ENCODE results near the gene ARHGAP19.
"Not testable (repeated sequence)": the region's sequence is repeated elsewhere in the genome, so short reads cannot be mapped to it uniquely, and the experiment has no call there.

ARHGAP19 gene

GRCh38 chr10:97270523-97271154, 21.8 kb downstream of the ARHGAP19 start:
- WGBS, 2 donors (ENCODE audit: extremely low coverage in 2 of 2, insufficient read length in 2 of 2, insufficient replicate concordance in 1 of 2): no CpG with 5 or more reads among the region's 3 CpGs
- H2AK5ac ChIP-seq (ENCODE audit: low read depth, low read length): no peak overlapping the region
- H2BK120ac ChIP-seq (ENCODE audit: low read depth, low read length): no peak overlapping the region
- no peak overlapping the region for H3K27ac ChIP-seq (replicated peaks; ENCODE audit: low read length)
- H3K4me1 ChIP-seq (ENCODE audit: control insufficient read depth in 2 of 2, insufficient read depth in 1 of 2, low read depth in 1 of 2, low read length in 2 of 2): no peaks in the 10 kb centered on the region
- H2BK15ac ChIP-seq (ENCODE audit: low read length): no peak overlapping the region
- H2AFZ ChIP-seq (ENCODE audit: low read length): no peak overlapping the region
- H4K91ac ChIP-seq (ENCODE audit: low read depth, low read length, poor library complexity): no peak overlapping the region
- H4K8ac ChIP-seq (ENCODE audit: low read depth, low read length): no peak overlapping the region
- H3K4me3 ChIP-seq (ENCODE audit: low read length in 2 of 2): no peak overlapping the region
- no peak overlapping the region for H3K4ac ChIP-seq (ENCODE audit: low read length)
- no peaks in the 10 kb centered on the region for H3K27me3 ChIP-seq (ENCODE audit: control insufficient read depth in 3 of 3, insufficient read depth in 3 of 3, low read depth in 1 of 3, low read length in 3 of 3)
- H2BK5ac ChIP-seq (ENCODE audit: low read length): no peak overlapping the region
- no peak overlapping the region for H3K18ac ChIP-seq (ENCODE audit: low read length)
- H3K9ac ChIP-seq (ENCODE audit: low read depth, low read length, poor library complexity): no peak overlapping the region
- no peak overlapping the region for H2BK12ac ChIP-seq (ENCODE audit: low read length)
- peaks cover 4% of the 10 kb centered on the region for H3K79me1 ChIP-seq (ENCODE audit: low read depth, low read length)
- no peak overlapping the region for H3K14ac ChIP-seq (ENCODE audit: low read length)
- H3K4me2 ChIP-seq (ENCODE audit: insufficient read depth, low read length, poor library complexity, severe bottlenecking): no peak overlapping the region
- no peak for DNase-seq (ENCODE audit: low spot score)
- no peak overlapping the region for H3K23ac ChIP-seq (ENCODE audit: low read depth, low read length, poor library complexity)
- H3K36me3 ChIP-seq (replicated peaks in 1 of 2; ENCODE audit: control insufficient read depth in 2 of 2, insufficient read depth in 2 of 2, low read length in 2 of 2): peaks cover 0 to 2% of the 10 kb centered on the region in 2 donors
- H3K9me3 ChIP-seq (replicated peaks in 1 of 2; ENCODE audit: control insufficient read depth in 2 of 2, insufficient read depth in 1 of 2, low read depth in 1 of 2, low read length in 2 of 2): peaks cover 1 to 17% of the 10 kb centered on the region in 2 donors

GRCh38 chr10:97267671-97268070, 24.8 kb downstream of the ARHGAP19 start:
- Histone ChIP-seq H2BK12ac (ENCODE audit: low read length) (no peak overlapping the region), H3K4me3 (ENCODE audit: low read length in 2 of 2) (no peak overlapping the region), H3K4me1 (ENCODE audit: control insufficient read depth in 2 of 2, insufficient read depth in 1 of 2, low read depth in 1 of 2, low read length in 2 of 2) (no peaks in the 10 kb centered on the region), H2AK5ac (ENCODE audit: low read depth, low read length) (no peak overlapping the region), H3K18ac (ENCODE audit: low read length) (no peak overlapping the region), H3K9ac (ENCODE audit: low read depth, low read length, poor library complexity) (no peak overlapping the region), H3K79me1 (ENCODE audit: low read depth, low read length) (peaks cover 4% of the 10 kb centered on the region), H4K91ac (ENCODE audit: low read depth, low read length, poor library complexity) (no peak overlapping the region), H2AFZ (ENCODE audit: low read length) (no peak overlapping the region), H2BK5ac (ENCODE audit: low read length) (no peak overlapping the region), H3K27me3 (ENCODE audit: control insufficient read depth in 3 of 3, insufficient read depth in 3 of 3, low read depth in 1 of 3, low read length in 3 of 3) (no peaks in the 10 kb centered on the region), H3K36me3 (replicated peaks in 1 of 2; ENCODE audit: control insufficient read depth in 2 of 2, insufficient read depth in 2 of 2, low read length in 2 of 2) (peaks cover 0 to 22% of the 10 kb centered on the region in 2 donors), H2BK120ac (ENCODE audit: low read depth, low read length) (no peak overlapping the region), H3K4me2 (ENCODE audit: insufficient read depth, low read length, poor library complexity, severe bottlenecking) (no peak overlapping the region), H3K14ac (ENCODE audit: low read length) (no peak overlapping the region), H2BK15ac (ENCODE audit: low read length) (no peak overlapping the region), H3K4ac (ENCODE audit: low read length) (no peak overlapping the region), H3K9me3 (replicated peaks in 1 of 2; ENCODE audit: control insufficient read depth in 2 of 2, insufficient read depth in 1 of 2, low read depth in 1 of 2, low read length in 2 of 2) (peaks cover 1 to 18% of the 10 kb centered on the region in 2 donors), H3K27ac (replicated peaks; ENCODE audit: low read length) (no peak overlapping the region), H4K8ac (ENCODE audit: low read depth, low read length) (no peak overlapping the region), H3K23ac (ENCODE audit: low read depth, low read length, poor library complexity) (peak overlapping the region; percentile 25)
- WGBS, 2 donors (ENCODE audit: extremely low coverage in 2 of 2, insufficient read length in 2 of 2, insufficient replicate concordance in 1 of 2): no CpG with 5 or more reads among the region's 4 CpGs
- DNase-seq (ENCODE audit: low spot score): no peak

GRCh38 chr10:97265095-97265494, 27.3 kb downstream of the ARHGAP19 start:
- H4K91ac ChIP-seq (ENCODE audit: low read depth, low read length, poor library complexity); H3K9ac ChIP-seq (ENCODE audit: low read depth, low read length, poor library complexity); H2BK120ac ChIP-seq (ENCODE audit: low read depth, low read length); H3K18ac ChIP-seq (ENCODE audit: low read length); H2BK5ac ChIP-seq (ENCODE audit: low read length); H3K9me3 ChIP-seq (replicated peaks in 1 of 2; ENCODE audit: control insufficient read depth in 2 of 2, insufficient read depth in 1 of 2, low read depth in 1 of 2, low read length in 2 of 2); H3K27me3 ChIP-seq (ENCODE audit: control insufficient read depth in 3 of 3, insufficient read depth in 3 of 3, low read depth in 1 of 3, low read length in 3 of 3); H2AFZ ChIP-seq (ENCODE audit: low read length); H3K27ac ChIP-seq (replicated peaks; ENCODE audit: low read length); H2BK15ac ChIP-seq (ENCODE audit: low read length); H2AK5ac ChIP-seq (ENCODE audit: low read depth, low read length); H3K79me1 ChIP-seq (ENCODE audit: low read depth, low read length); H4K8ac ChIP-seq (ENCODE audit: low read depth, low read length); H3K23ac ChIP-seq (ENCODE audit: low read depth, low read length, poor library complexity); DNase-seq (ENCODE audit: low spot score); H3K4me3 ChIP-seq (ENCODE audit: low read length in 2 of 2); H3K4ac ChIP-seq (ENCODE audit: low read length); H3K14ac ChIP-seq (ENCODE audit: low read length); H2BK12ac ChIP-seq (ENCODE audit: low read length); H3K4me1 ChIP-seq (ENCODE audit: control insufficient read depth in 2 of 2, insufficient read depth in 1 of 2, low read depth in 1 of 2, low read length in 2 of 2); H3K4me2 ChIP-seq (ENCODE audit: insufficient read depth, low read length, poor library complexity, severe bottlenecking): not testable (repeated sequence)
- H3K36me3 ChIP-seq (replicated peaks in 1 of 2; ENCODE audit: control insufficient read depth in 2 of 2, insufficient read depth in 2 of 2, low read length in 2 of 2): peaks cover 0 to 26% of the 10 kb centered on the region in 2 donors
- no CpG with 5 or more reads among the region's 3 CpGs for WGBS, 2 donors (ENCODE audit: extremely low coverage in 2 of 2, insufficient read length in 2 of 2, insufficient replicate concordance in 1 of 2)

GRCh38 chr10:97263971-97264370, 28.5 kb downstream of the ARHGAP19 start:
- Histone ChIP-seq H2BK15ac (ENCODE audit: low read length) (no peak overlapping the region), H3K14ac (ENCODE audit: low read length) (no peak overlapping the region), H3K27ac (replicated peaks; ENCODE audit: low read length) (no peak overlapping the region), H2BK12ac (ENCODE audit: low read length) (no peak overlapping the region), H3K4ac (ENCODE audit: low read length) (no peak overlapping the region), H3K23ac (ENCODE audit: low read depth, low read length, poor library complexity) (no peak overlapping the region), H4K91ac (ENCODE audit: low read depth, low read length, poor library complexity) (no peak overlapping the region), H3K4me2 (ENCODE audit: insufficient read depth, low read length, poor library complexity, severe bottlenecking) (no peak overlapping the region), H2BK5ac (ENCODE audit: low read length) (no peak overlapping the region), H3K4me3 (ENCODE audit: low read length in 2 of 2) (no peak overlapping the region), H3K9me3 (replicated peaks in 1 of 2; ENCODE audit: control insufficient read depth in 2 of 2, insufficient read depth in 1 of 2, low read depth in 1 of 2, low read length in 2 of 2) (peaks cover 0 to 5% of the 10 kb centered on the region in 2 donors), H2AK5ac (ENCODE audit: low read depth, low read length) (no peak overlapping the region), H2AFZ (ENCODE audit: low read length) (no peak overlapping the region), H3K79me1 (ENCODE audit: low read depth, low read length) (peaks cover 1% of the 10 kb centered on the region), H3K36me3 (replicated peaks in 1 of 2; ENCODE audit: control insufficient read depth in 2 of 2, insufficient read depth in 2 of 2, low read length in 2 of 2) (peaks cover 5 to 34% of the 10 kb centered on the region in 2 donors), H3K9ac (ENCODE audit: low read depth, low read length, poor library complexity) (no peak overlapping the region), H2BK120ac (ENCODE audit: low read depth, low read length) (no peak overlapping the region), H3K27me3 (ENCODE audit: control insufficient read depth in 3 of 3, insufficient read depth in 3 of 3, low read depth in 1 of 3, low read length in 3 of 3) (no peaks in the 10 kb centered on the region), H3K4me1 (ENCODE audit: control insufficient read depth in 2 of 2, insufficient read depth in 1 of 2, low read depth in 1 of 2, low read length in 2 of 2) (no peaks in the 10 kb centered on the region), H3K18ac (ENCODE audit: low read length) (no peak overlapping the region), H4K8ac (ENCODE audit: low read depth, low read length) (no peak overlapping the region)
- DNase-seq (ENCODE audit: low spot score): no peak
- WGBS, 2 donors (ENCODE audit: extremely low coverage in 2 of 2, insufficient read length in 2 of 2, insufficient replicate concordance in 1 of 2): no CpG with 5 or more reads among the region's 5 CpGs

Measured in neuronal stem cell (in vitro differentiated cells).